SIG-M5 (cell line): ENCODE measurements around the gene EGFR.

ENCODE experiments used
- DNase-seq: peaks from one replicate; lab custom pipeline; 2025; lab: John Stamatoyannopoulos, UW

The EGFR gene

DNA sequence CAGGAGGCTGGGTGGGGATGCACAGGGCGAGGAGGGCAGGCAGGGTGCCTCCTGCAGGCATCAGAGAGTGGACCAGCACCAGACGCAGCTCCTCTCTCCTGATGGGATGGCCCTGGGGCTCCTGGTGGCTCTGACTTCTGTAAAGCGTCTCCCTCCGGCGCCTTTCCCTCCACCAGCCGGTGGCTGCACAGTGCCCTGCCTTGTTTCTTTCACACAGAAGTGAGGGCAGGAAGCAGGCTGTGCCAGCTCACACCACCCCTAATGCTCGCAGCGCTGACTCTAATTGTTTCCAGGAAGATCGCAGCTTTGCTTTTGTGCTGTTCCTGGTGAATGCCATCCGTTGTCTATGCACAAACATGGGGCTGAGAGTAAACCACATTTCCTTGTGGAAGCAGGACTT, 194.0 kb downstream of the EGFR start:
- no peak for DNase-seq

DNA sequence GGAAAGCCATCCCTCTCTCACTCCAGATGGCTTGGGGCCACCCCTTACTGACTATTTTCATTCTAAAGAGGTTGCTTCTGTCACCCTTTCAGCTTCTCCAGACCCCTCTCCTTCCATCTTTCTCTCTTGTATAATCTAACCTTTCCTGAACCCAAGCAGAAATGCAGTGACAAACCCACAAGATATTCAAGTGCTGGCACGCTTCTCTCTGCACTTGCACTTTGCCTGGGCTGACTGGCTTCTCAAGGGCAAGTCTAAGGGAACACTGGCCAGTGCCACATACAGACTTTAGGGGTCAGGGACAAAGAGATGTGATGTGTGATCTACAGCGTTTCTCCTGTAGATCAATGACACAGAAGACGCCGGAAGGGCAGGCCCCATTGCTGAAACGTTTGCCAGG, 195.9 kb downstream of the EGFR start:
- DNase-seq: no peak

DNA sequence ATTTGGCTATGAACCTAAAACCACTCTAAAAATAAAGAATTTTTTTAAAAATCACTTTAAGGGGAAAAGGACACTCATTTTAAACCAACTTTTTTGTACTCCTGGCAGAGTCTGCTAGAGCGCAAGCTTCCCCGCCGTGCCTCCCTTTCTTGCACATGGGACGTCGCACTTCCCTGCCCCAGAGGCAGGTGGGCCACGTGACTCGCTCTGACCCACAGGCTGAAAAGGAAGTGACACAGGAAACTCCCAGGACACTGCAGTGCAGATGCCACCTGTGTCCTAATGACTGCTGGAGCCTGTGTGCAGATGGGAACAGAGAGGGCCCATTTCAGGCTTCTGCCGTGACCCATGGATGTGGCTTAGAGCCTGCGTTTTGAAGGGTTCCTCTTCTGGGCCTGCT, 204.2 kb downstream of the EGFR start:
- no peak for DNase-seq

DNA sequence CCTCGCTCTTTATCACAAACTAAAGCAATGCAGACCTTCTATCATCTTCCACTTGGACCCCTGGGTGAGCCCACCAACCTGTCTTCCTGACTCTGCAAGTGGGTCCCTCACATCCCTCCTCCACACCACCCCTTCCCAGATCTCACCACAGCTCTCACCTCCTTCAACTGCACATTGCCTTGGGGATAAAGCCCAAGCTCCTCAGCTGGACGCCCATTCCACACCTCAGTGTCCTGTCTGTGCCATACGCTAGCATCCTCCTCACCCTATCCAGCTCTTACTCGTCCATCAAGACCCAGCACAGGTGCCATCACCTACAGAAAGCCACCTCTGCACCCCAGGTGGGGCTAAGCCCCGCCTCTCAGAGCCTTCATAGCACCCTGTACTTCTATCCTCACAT, 205.3 kb downstream of the EGFR start:
- DNase-seq: no peak

DNA sequence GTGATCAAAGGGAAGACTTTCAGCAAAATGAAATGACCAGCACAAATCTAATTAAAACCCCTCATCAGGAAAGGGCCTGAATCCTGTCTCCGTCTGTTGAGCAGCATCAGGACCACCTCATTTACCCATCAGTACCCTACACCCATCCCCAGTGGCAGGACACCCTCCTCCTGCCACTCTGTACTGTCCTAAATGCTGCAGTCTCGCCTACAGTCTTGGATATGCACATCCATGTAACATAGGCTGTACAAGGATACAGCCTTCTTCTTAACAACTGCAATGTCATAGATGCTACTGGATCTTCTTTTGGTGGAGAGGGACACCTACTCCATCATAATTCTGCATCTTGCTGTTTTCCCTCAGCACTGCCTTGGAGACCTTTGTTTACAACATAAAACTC, 206.0 kb downstream of the EGFR start:
- DNase-seq: no peak

DNA sequence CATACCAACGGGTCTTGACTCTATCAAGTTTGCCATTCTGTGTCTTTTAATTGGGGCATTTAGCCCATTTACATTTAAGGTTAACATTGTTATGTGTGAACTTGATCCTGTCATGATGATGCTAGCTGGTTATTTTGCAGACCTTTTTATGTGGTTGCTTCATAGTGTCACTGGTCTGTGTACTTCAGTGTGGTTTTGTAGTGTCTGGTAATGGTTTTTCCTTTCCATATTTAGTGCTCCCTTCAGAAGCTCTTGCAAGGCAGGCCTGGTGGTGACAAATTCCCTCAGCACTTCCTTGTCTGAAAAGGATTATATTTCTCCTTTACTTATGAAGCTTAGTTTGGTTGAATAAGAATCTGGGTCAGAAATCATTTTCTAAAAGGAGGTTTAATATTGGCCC, 211.2 kb downstream of the EGFR start:
- no peak for DNase-seq

DNA sequence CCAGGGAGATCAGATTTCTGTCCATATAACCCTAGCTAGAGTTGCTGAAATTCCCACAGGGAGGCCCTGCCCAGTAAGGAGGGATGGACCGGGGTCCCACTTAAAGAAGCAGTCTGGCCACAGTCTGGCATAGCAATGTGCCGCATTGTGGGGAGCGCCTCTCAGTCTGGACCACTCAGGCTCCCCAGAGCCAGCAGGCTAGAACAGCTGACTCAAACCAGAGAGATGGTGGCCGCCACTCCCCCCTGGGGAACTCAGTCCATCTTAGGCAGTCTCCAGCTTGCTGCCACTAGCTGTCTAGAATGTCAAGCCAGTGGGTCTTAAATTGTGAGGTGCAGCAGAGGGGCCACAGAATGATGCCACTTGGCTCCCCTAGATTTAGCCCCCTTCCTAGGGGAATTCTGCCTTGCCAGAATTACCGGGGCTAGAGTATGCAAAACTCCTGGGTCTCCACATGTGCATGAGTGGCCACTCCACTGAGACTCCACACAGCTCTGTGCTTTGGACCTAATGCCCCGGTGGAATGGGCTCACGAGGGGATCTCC, 213.0 kb downstream of the EGFR start:
- no peak for DNase-seq

DNA sequence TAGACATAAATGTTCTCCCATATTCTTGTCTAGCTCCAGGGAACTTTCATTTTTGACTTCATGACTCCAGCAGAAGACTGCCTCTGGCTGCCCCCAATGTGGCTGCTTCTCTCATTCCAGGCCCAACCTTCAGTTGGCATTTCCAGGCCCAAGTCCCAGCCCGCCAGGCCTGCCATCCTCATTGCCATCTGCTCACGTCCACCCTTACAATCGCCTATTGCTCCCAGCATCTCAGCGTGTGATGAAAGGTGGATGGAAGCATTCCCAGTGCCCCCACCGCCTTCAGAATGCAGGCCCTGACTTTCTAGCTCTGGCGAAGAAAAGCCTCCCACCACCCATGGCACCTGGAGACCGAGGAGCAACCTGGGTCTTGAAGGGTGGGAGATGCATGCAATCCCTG, 214.2 kb downstream of the EGFR start:
- DNase-seq: no peak

DNA sequence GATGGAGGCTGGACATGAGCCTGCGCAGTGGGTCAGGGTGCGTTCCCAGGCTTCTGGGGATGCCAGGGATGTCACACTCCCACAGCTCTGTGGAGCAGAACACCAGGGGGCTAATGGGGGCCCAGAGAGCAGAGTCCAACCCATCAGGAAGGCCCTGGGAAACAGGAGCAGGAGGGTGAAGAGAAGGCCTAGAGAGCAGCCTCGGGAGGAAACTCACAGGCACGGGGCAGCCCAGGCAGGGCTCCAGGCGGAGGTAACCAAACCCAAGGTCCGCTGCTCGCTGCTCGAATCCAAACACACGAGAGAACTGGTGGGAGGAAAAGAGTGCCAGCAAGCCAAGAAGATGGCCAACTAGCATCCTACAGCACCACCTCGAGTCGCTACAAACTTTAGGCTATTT, 215.6 kb downstream of the EGFR start:
- no peak for DNase-seq

DNA sequence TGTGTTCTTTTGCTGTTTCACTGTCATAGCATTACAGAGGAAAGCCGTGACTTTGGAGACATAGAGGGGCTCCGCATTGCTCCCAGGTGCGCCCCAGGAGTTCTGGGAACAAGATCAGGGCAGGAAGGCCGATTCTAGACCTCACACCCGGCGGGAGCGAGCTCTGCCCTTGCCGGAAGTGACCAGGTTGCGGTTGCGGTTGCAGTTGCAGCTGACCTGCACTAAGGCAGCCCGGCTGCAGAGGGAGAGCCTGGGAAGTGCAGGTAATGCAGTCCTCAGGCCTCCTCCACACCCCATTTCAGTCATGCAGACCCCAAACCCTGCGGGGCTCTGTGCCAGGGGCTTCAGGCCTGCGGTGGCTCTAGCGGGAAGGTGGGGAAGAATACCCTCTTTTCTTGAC, 216.3 kb downstream of the EGFR start:
- no peak for DNase-seq

DNA sequence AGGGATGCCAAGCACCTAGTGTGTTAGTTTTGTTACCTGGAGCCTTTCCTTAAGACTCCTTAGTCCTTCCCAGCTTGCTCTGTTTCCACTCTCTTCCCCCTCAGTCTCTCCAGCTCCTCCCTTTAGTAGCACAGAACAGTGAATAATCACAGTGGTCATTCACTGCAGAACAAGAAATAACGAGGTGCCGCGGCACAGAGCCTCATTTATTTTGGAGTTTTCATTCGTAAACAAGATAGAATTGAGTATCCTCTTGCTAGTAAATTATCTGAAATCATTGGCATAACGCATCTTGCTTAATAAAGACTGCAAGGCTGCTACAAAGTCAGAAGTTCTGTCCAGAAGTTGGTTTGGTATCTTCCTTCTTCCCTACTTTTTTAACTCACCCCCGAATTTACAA, 217.0 kb downstream of the EGFR start:
- DNase-seq: no peak

DNA sequence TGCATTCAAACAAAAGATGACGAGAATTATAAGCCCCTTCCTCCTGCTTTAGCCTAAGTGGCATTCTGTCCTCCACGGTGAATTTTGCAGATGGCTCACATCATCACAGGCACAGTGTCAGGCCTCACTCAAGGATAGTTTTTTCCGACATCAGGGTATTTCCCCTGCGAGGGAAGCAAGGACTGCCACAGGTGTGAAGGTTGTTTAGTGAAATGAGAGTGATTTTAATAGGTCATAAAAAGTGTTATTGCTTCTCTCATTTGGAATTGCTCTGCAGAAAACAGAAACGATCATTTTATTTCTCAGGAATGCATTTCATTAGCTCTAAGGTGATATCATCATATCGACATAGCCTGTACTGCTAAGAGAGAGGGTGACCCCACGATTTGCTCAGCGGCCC, 217.7 kb downstream of the EGFR start:
- no peak for DNase-seq

DNA sequence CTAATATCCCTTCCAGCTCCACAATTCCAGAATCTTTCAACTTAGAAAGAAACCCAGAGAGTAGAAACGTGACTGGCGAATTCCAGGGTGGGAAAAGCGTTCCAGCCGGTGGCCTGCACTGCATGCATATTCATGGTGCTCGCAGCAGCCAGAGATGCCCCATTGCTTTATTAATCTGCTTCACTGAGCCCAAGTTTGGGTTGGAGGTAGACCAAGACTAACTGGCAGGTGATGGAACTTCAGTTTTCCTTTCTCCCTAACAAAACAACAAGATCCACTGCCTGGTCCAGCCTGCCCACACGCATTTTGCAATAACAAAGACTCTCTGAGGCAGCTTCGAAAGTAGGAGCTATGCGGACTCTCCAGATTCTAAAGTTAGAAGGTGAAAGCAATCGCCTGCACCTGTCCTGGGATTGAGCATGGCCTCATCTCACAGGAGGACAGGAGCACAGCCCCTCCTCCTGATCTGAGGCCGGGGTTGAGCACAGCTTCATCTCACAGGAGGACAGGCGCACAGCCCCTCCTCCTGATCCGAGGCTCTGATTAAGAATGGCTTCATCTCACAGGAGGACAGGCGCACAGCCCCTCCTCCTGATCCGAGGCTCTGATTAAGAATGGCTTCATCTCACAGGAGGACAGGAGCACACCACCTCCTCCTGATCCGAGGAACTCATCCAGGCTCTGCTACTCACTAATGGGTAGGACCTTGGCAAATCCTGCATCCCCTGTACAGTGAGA, 218.5 kb downstream of the EGFR start:
- DNase-seq: no peak

DNA sequence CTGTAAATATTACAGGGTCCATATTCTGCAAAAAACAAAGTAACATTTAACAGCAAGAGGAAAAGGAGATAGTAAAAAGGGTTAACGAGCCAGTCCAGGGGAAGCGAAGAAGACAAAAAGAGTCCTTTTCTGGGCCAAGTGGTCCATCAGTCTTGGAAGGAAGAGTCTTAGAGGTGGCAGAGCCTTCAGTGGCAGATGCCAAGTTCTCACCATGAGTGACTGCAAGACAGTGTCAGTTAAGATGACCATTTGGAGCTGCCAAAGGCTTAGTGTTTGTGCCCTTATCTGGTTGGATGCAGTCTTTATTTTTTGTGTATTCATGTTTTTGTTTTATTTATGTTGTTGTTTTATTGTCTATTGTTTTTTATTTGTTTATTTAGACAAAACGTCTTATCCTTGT, 220.6 kb downstream of the EGFR start:
- no peak for DNase-seq

DNA sequence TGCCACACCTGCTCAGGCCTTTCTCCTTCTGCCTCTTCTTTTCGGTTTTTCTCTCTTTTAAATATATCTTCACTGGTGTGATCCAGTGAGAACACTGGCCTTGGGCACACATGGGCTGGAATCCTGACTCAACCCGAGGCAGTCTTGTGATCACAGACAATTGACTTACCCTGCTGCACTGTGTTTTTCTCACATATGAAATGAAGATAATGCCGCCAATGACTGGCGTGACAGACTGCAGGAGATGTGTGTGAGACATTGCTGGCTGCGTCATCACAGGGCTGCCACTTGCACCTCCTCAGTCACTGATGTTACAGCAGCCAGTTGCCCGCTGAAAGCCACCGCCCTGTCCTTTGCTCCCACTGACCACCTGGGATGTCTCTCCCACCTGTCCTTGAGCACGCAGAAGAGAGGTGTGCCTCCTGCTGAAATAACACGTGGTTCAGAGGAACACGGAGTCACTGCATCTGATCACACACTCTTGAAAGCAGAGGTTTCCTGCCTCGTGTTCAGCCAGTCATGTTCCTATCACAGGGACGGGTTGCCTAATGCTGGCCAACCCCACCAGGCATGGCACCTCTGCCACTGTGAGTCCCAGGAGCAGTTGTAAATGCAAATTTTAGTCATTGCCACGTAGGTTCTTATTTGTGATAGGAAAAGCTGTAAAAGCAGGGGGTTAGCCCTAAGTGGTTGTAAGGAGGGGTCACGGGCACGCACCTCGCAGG, 221.8 kb downstream of the EGFR start:
- DNase-seq: no peak

DNA sequence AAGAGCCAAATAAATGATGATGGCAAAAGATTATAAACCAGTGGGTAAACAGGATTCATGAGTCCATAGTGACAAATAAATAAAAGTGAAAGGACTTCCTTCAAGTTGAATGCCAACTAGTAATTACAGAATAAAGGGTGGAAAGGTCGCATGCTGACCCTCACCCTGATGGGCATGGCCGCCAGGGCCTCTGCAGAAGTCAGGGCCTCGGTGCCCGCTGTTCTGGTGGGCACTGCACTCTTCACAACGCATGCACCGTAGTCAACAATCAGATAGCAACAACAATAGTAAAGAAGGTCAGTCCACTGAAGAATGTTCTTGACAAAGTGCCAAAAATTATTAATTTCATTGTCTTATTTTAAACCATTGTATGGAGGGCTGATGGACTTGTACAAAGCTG, 223.1 kb downstream of the EGFR start:
- DNase-seq: no peak

DNA sequence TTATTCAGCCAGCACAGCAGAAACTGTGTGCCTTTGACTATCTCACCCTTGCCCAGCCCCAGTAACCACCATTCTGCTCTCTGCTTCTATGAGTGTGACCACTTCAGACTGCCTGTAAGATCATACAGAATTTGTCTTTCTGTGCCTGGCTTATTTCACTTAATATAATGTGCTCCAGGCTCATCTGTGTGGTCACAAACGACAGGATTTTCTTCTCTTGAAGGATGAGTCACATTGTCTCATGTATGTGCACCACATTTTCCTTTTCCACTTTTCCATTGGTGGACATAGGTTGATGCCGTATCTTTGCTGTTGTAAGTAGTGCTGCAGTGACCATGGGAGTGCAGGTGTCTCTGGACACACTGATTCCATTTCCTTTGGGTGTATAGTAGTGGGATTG, 223.8 kb downstream of the EGFR start:
- DNase-seq: no peak

DNA sequence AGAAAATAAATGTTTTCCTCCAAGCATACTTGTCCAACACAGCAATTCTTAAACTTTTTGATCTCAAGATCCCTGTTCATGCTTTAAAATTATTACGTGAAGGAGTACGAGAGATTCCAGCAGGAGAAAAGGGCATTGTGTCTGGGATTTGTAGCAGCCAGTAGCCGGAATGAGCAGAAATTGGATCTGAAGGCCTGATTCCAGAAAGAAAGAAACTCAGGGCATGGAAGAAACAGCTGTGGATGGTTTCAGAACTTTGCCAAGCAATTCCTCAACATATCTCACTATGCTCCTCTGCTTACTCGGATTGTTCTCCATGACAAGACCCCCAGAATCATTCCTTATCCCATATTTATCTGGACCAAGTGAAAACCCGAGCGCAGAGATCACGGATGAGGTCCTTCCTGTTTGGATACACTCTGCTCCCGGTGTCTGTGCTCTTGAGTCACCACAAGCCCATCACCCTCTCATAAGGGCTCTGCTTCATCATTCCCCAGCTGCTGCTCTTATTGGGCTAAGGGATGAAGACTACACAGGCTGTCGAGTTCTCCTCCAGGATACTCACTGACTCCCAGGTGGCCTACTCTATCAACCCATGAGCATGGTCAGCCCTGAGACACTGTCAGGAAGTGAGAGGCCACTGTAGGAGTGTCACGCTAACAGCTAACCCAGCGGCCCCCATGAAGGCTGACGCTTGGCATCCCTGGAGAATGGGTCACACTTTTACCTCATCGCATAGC, 225.4 kb downstream of the EGFR start:
- no peak for DNase-seq

DNA sequence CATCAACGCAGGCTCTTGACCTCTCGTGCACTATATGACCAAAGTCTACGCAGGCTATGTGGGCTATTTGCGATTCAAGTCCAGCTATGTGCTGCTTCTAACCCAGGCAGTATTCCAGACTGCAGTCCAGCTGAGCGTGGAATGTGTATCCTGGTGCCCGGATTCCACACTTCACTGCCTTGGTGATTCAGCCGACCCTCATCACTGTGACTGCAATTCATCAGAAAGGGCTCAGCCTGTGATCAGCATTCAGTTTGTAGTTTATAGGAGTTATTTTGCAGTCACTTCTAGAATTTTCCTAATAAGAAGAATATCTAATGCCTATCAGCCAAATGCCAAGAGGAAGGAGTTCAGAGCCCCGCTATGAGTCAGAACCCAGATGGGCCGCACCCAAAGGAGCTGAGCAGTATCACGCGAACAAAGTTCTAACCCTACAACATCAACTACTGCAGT, 226.5 kb downstream of the EGFR start:
- DNase-seq: no peak

DNA sequence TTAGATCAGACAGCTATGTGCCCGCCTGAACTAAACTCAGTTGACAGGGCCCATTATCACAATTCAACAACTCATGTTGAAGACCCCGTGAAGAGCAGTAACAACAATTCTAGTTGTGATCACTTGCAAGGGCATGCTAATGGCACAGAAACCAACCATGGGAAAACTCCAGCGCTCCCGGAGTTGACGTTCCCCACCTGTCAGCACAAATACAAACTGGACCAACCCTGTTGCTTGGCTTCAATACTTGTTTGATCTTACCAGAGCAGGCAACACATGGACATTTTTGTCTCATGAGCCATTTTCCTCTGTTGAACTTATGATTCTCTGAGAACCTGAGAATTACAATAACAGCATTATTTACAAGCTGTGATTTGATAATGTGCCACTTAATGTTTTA, 227.4 kb downstream of the EGFR start:
- no peak for DNase-seq

DNA sequence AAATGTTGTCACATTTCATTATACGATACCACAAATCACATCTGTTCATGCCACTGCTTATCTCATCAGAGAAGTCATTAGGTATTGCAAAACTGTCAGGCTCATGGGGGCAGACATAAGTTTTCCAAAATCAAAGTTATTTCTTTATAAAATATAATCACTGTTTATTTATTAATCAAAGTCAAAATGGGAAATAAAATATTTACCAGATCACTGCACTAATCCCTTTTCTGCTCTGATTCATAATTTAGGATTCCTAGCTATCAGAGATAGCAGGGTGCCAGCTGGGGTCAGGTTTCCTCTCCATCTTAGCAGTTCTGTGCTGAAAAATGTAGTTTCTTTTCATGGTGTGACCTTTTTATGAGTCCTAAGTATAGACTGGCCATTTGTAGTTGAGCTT, 228.6 kb downstream of the EGFR start:
- no peak for DNase-seq

DNA sequence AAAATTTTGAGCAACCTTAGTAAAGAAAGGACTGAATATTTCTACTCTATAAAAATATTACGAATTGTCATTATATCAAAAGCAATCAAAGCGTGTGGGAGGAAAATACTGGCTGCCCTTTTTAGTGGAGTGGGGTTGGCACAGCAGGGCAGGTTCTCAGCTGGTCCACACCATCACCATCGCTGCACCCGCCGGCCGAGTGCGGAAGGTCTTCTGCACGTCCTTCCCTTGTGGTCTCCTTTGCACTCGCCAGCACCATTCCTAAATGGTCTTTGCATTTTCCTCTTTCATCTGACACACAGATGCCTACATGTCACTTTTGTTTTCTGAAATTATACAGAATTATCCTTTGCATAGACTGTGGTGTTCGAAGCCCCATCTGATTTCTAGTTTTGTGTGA, 229.7 kb downstream of the EGFR start:
- DNase-seq: no peak

DNA sequence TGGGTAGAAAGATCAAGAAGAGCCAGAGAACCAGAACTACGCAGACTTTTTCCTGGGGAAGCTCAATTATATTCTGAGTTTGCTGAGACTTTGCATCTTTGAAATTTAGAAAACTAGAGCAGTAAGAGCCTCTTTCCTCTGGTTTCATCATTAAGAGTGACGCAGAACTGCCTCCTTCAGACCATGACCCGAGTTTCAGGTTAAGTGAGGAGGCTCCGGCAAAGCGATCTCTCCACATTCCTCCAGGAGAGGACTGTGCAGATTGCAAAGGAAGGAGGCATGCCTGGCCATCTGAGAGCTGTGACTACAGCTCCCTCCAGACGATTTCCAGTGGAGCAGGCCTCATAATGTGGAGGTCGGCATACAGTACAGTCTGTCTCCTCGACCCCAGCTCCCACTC, 230.5 kb downstream of the EGFR start:
- DNase-seq: no peak
